ENCODE results near the gene INF2. TPM values are rescaled to one million over a fixed set of nuclear protein-coding genes. Genes with fewer than 3 reads are reported as not detected.
"Not testable (repeated sequence)": the region's sequence is repeated elsewhere in the genome, so short reads cannot be mapped to it uniquely, and the experiment has no call there.

The INF2 gene
- total RNA-seq, 3 donors from 2014 or later = 132 to 216 (median 176) TPM

DNA sequence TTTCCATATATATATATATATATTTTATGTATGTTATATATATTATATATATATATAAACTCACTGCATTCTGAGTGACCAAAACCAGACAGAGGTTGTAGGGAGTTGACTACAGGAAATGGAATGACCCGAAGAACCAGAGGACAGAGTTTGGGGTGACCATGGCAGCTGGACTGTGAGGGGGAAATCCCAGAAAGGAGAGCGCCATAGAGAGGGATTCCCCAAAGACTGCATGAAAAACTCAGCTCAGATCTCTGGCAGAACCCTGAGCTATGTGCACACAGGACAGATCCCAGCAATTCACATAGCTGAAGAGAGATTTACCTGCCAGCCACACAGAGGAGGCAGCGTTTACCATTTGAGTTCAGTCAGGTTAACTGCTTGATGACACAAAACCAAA lies 19.7 kb upstream of the INF2 start:
- TF ChIP-seq, protein P1, sequence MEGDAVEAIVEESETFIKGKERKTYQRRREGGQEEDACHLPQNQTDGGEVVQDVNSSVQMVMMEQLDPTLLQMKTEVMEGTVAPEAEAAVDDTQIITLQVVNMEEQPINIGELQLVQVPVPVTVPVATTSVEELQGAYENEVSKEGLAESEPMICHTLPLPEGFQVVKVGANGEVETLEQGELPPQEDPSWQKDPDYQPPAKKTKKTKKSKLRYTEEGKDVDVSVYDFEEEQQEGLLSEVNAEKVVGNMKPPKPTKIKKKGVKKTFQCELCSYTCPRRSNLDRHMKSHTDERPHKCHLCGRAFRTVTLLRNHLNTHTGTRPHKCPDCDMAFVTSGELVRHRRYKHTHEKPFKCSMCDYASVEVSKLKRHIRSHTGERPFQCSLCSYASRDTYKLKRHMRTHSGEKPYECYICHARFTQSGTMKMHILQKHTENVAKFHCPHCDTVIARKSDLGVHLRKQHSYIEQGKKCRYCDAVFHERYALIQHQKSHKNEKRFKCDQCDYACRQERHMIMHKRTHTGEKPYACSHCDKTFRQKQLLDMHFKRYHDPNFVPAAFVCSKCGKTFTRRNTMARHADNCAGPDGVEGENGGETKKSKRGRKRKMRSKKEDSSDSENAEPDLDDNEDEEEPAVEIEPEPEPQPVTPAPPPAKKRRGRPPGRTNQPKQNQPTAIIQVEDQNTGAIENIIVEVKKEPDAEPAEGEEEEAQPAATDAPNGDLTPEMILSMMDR (IDR thresholded peaks at IDR 0.05) = no peak
- intact Hi-C loops (cut with DNase I, micrococcal nuclease) = no loop called here
- Histone ChIP-seq H3K4me1 (ENCODE audit: low read depth) (peaks cover 12% of the 10 kb centered on the region), H3K9me3 (no peaks in the 10 kb centered on the region), H3K36me3 (ENCODE audit: low read depth) (no peaks in the 10 kb centered on the region), H3K4me3 (no peak overlapping the region)
- DNase-seq (no peak), ATAC-seq (no peak)

DNA sequence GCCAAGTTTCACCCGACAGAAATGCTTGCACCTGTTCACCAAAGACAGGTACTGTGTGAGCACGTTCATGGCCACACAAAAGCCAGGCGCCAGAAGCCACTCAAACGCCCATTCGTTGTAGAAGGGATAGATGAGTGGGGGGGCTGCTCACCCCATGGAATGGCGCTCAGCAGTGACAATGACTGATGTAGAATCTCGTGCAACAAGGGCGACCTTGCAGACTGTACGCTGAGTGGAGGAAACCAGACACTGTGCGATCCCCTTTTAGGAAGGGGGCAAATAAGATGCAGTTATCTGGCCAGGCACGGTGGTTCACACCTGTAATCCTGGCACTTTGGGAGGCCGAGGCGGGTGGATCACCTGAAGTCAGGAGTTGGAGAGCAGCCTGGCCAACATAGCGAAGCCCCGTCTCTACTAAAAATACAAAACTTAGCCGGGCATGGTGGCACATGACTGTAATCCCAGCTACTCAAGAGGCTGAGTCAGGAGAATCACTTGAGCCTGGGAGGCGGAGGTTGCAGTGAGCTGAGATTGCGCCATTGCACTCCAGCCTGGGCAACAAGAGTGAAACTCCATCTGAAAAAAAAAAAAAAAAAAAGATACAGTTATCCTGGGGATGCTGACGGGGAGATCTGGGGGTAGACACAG lies 18.0 kb upstream of the INF2 start:
- H3K4me1 ChIP-seq (ENCODE audit: low read depth); DNase-seq; ATAC-seq; H3K4me3 ChIP-seq; H3K36me3 ChIP-seq (ENCODE audit: low read depth); H3K9me3 ChIP-seq; intact Hi-C loops (cut with DNase I, micrococcal nuclease): not testable (repeated sequence)

DNA sequence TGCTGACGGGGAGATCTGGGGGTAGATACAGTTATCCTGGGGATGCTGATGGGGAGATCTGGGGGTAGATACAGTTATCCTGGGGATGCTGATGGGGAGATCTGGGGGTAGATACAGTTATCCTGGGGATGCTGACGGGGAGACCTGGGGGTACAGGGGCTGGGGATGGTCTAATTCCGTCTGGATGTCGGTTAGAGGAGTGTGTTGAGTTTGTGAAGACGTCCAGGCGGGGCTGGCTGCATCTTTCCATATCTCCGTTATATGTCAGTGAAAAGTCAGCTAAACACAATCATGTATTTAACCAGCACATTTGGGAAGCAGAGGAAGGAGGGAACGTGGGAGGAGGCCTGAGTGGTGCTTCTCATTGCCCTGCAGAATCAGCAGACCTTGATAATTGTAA lies 17.3 kb upstream of the INF2 start:
- H3K36me3 ChIP-seq (ENCODE audit: low read depth); H3K4me1 ChIP-seq (ENCODE audit: low read depth); H3K4me3 ChIP-seq; DNase-seq; H3K9me3 ChIP-seq; intact Hi-C loops (cut with DNase I, micrococcal nuclease); ATAC-seq: not testable (repeated sequence)

DNA sequence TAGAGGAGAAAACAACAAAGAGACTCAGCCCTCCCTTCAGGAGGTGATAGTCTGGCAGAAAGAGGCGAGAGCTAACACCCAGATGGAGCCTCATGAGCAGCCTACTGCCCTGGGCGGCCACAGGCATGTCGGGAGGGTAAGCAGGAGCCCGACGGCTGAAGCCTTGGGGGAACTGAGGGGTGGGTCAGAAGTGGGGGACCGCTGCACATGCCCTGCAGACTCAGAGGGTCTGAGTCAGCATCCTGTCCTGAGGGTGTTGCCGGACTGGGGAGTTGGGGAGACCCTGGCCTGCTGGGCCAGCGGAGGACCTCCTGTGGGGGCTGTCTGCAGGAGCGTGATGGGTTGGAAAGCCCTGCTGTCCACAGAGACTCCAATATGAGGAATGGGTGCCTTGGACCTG lies 15.9 kb upstream of the INF2 start:
- no peaks in the 10 kb centered on the region for H3K36me3 ChIP-seq (ENCODE audit: low read depth)

DNA sequence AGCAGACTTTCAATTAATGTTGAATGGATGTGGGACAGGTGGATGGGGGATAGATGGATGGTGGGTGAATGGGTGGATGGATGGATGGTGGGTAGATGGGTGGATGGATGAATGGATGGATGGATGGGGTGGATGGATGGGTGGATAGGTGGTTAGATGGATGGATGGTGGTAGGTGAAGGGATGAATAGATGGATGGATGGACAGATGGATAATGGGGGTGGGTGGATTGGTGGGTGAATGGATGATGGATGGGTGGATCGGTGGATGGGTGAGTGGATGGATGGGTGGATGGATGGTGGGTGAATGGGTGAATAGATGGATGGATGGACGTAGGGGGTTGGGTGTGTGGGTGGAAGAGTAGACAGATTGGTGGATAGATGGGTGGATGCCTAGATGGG lies 14.0 kb upstream of the INF2 start:
- intact Hi-C loops (cut with DNase I, micrococcal nuclease) = no loop called here
- TF ChIP-seq, protein P1 (IDR thresholded peaks at IDR 0.05) = no peak
- no peaks in the 10 kb centered on the region for H3K36me3 ChIP-seq (ENCODE audit: low read depth)
- no peak overlapping the region for H3K4me3 ChIP-seq
- peaks cover 34% of the 10 kb centered on the region for H3K4me1 ChIP-seq (ENCODE audit: low read depth)
- ATAC-seq (no peak), DNase-seq (no peak)
- H3K9me3 ChIP-seq = no peaks in the 10 kb centered on the region

More for the DNA sequence above, 15.9 kb upstream of the INF2 start:
- TF ChIP-seq, protein P1 (IDR thresholded peaks at IDR 0.05) = no peak
- ATAC-seq (no peak), DNase-seq (no peak)
- intact Hi-C loops (cut with DNase I, micrococcal nuclease) = no loop called here
- Histone ChIP-seq H3K4me3 (no peak overlapping the region), H3K4me1 (ENCODE audit: low read depth) (peaks cover 14% of the 10 kb centered on the region), H3K9me3 (no peaks in the 10 kb centered on the region)

DNA sequence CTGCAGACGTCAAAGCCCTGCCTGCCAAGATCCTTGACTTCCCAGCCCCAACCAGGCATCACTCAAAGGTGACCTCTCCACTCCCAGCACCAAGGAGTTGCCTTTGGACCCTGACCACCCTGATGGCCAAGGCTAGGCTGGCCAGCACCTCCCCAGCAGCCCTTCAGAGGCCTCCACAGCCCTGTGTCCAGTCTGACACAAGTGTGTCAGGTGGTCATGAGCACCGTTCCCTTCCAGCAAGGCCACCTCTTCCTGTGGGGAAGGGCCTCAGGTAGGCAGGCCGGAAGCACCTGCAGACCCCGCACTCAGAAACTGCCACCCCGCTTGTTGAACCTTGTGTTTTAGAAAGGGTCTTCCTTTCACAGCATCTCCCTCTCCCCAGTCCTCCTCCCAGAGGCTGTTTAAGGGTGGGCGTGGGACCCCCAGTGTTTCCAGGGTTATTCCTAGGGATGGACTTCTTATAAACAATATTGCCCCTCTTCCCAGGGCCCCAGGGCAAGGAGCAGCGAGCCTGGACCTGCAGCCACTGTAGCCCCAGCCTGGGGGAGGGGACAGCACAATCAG lies 13.2 kb upstream of the INF2 start:
- DNase-seq (no peak), ATAC-seq (no peak)
- H3K9me3 ChIP-seq = no peaks in the 10 kb centered on the region
- no peak overlapping the region for H3K4me3 ChIP-seq
- H3K36me3 ChIP-seq (ENCODE audit: low read depth) = no peaks in the 10 kb centered on the region
- H3K4me1 ChIP-seq (ENCODE audit: low read depth) = peaks cover 41% of the 10 kb centered on the region
- intact Hi-C loops (cut with DNase I, micrococcal nuclease) = no loop called here
- TF ChIP-seq, protein P1 (IDR thresholded peaks at IDR 0.05) = no peak
